Coronary artery (tissue), 2 donors: ENCODE data around the gene CABP4.
A peak's percentile ranks its signal among the peaks of the same experiment; 100 is the strongest.
"Not testable (repeated sequence)": the region's sequence is repeated elsewhere in the genome, so short reads cannot be mapped to it uniquely, and the experiment has no call there.

Source experiments
- DNase-seq: peaks from one replicate; pipeline ENCODE4 v3.0.0-alpha.2; 2017; ENCODE audit warnings: low spot score
- H3K27ac ChIP-seq, 2 donors: fragments of 200-600 bp; sonication (generic); one replicate each; pipeline ENCODE4 v1.5.1; 2016 to 2019
- H3K4me3 ChIP-seq: fragments of 200-600 bp; sonication (generic); 2 replicates; pipeline ENCODE4 v1.5.1; 2016; ENCODE audit warnings: mild to moderate bottlenecking, moderate library complexity
- CTCF ChIP-seq: fragments of 200-600 bp; sonication (generic); IDR thresholded peaks from one replicate; pipeline ENCODE4 v1.5.1; 2019; ENCODE audit warnings: antibody characterized with exemption

Gene CABP4

GRCh38 chr11:67463186-67463585, 8.0 kb downstream of the CABP4 start:
- no peak for DNase-seq
- Histone ChIP-seq H3K27ac (no peak overlapping the region), H3K4me3 (no peak overlapping the region)
- TF ChIP-seq CTCF: no peak

GRCh38 chr11:67463680-67464410, 8.7 kb downstream of the CABP4 start:
- Histone ChIP-seq H3K4me3 (peak overlapping the region; percentile 83), H3K27ac (peak overlapping the region; percentile 80 to 95)
- peak; percentile 85 for DNase-seq
- no peak for TF ChIP-seq CTCF

- DNase-seq: peak; percentile 85
- Histone ChIP-seq H3K4me3 (peak overlapping the region; percentile 83), H3K27ac (peak overlapping the region; percentile 80 to 95)
- TF ChIP-seq CTCF: no peak
Measured at GRCh38 chr11:67464411-67465188, 9.4 kb downstream of the CABP4 start.

- DNase-seq: no peak
- peak overlapping the region; percentile 80 to 95 for H3K27ac ChIP-seq
- peak overlapping the region; percentile 83 for H3K4me3 ChIP-seq
- TF ChIP-seq CTCF: no peak
Measured at GRCh38 chr11:67465189-67465510, 10.0 kb downstream of the CABP4 start.

- Histone ChIP-seq H3K27ac (peak overlapping the region in 1 of 2 donors; percentile 95), H3K4me3 (peak overlapping the region; percentile 83)
- not testable (repeated sequence) for DNase-seq
Measured at GRCh38 chr11:67465530-67465929, 10.4 kb downstream of the CABP4 start.

GRCh38 chr11:67466367-67466766, 11.2 kb downstream of the CABP4 start:
- TF ChIP-seq CTCF: no peak
- no peak overlapping the region for H3K27ac ChIP-seq
- H3K4me3 ChIP-seq: no peak overlapping the region
- DNase-seq: no peak

- Histone ChIP-seq H3K27ac (peak overlapping the region in 1 of 2 donors; percentile 91), H3K4me3 (no peak overlapping the region)
- TF ChIP-seq CTCF: no peak
- no peak for DNase-seq
Measured at GRCh38 chr11:67466962-67467771, 12.0 kb downstream of the CABP4 start.
